ENCODE data around the gene SV2C. TPM values are rescaled to one million over a fixed set of nuclear protein-coding genes. Genes with fewer than 3 reads are reported as not detected.

SV2C gene
- total and polyA plus RNA-seq, 3 donors from 2014 or later = 0.24 to 0.87 (median 0.56) TPM

GRCh38 chr5:76400466-76400865 is 317.3 kb downstream of the SV2C start:
- Histone ChIP-seq H3K4me1 (no peaks in the 10 kb centered on the region), H3K9me3 (no peaks in the 10 kb centered on the region), H3K4me3 (no peak overlapping the region), H3K27me3 (no peaks in the 10 kb centered on the region), H3K36me3 (ENCODE audit: low read depth, missing control alignments) (no peaks in the 10 kb centered on the region), H3K27ac (no peak overlapping the region)
- intact Hi-C loops (cut with DNase I; ENCODE audit: low total_unique reads) = no loop called here
- no peak for DNase-seq
- 86 to 91% methylated on average over 5 of the region's 5 CpGs for WGBS, 2 donors
- TF ChIP-seq POLR2A (IDR thresholded peaks at IDR 0.05) (no peak), CTCF (IDR thresholded peaks at IDR 0.05) (no peak)

- H3K36me3 ChIP-seq (ENCODE audit: low read depth, missing control alignments) = no peaks in the 10 kb centered on the region
- intact Hi-C loops (cut with DNase I; ENCODE audit: low total_unique reads) = no loop called here
- H3K9me3 ChIP-seq = no peaks in the 10 kb centered on the region
- no peaks in the 10 kb centered on the region for H3K27me3 ChIP-seq
- WGBS, 2 donors = 21 to 23% methylated on average over 11 of the region's 11 CpGs
- TF ChIP-seq CTCF (IDR thresholded peaks at IDR 0.05) = no peak
- TF ChIP-seq POLR2A (IDR thresholded peaks at IDR 0.05) = no peak
- H3K4me1 ChIP-seq = no peaks in the 10 kb centered on the region
- DNase-seq = no peak
- H3K4me3 ChIP-seq = peak overlapping the region; percentile 59 to 66
- peak overlapping the region in 1 of 2 donors; percentile 2 for H3K27ac ChIP-seq
Measured at GRCh38 chr5:76401801-76402250, 318.6 kb downstream of the SV2C start.

- WGBS, 2 donors = 2 to 3% methylated on average over 25 of the region's 25 CpGs
- H3K36me3 ChIP-seq (ENCODE audit: low read depth, missing control alignments) = no peaks in the 10 kb centered on the region
- no peak for TF ChIP-seq CTCF (IDR thresholded peaks at IDR 0.05)
- intact Hi-C loops (cut with DNase I; ENCODE audit: low total_unique reads) = no loop called here
- H3K4me1 ChIP-seq = no peaks in the 10 kb centered on the region
- no peaks in the 10 kb centered on the region for H3K27me3 ChIP-seq
- peak overlapping the region; percentile 59 to 66 for H3K4me3 ChIP-seq
- peak overlapping the region in 1 of 2 donors; percentile 2 for H3K27ac ChIP-seq
- peak; percentile 34 for DNase-seq
- H3K9me3 ChIP-seq = no peaks in the 10 kb centered on the region
Measured at GRCh38 chr5:76402251-76402885, 319.2 kb downstream of the SV2C start.

GRCh38 chr5:76402886-76403765 is 319.9 kb downstream of the SV2C start, which contains the start of gene IQGAP2:
TSS of gene IQGAP2 (plus strand) at chr5:76403285. CDS start at chr5:76403546, 261 bp downstream.
- no peaks in the 10 kb centered on the region for H3K4me1 ChIP-seq
- intact Hi-C loops (cut with DNase I; ENCODE audit: low total_unique reads) = no loop called here
- peak; percentile 61 for DNase-seq

More at GRCh38 chr5:76402886-76403765, 319.9 kb downstream of the SV2C start, which contains the start of gene IQGAP2:
- Histone ChIP-seq H3K36me3 (ENCODE audit: low read depth, missing control alignments) (no peaks in the 10 kb centered on the region), H3K27me3 (no peaks in the 10 kb centered on the region), H3K9me3 (no peaks in the 10 kb centered on the region), H3K4me3 (peak within 1 kb of the TSS; percentile 59 to 66), H3K27ac (peak within 1 kb of the TSS in 1 of 2 donors; percentile 65)
- TF ChIP-seq POLR2A (IDR thresholded peaks at IDR 0.05) = no peak
- TF ChIP-seq CTCF (IDR thresholded peaks at IDR 0.05) = peak; percentile 31 to 59 (median 38)
- WGBS, 2 donors = 0 to 2% methylated on average over 22 to 60 of the region's 92 CpGs

Small RNAs within 50 kb of the gene (small RNA-seq; reads per million reads assigned to genes)
- 0 to 0.09 reads per million in 2 donors for gene AC113404.2
- 0 reads per million in 2 donors for gene RNA5SP186

Measured in testis (tissue), 3 donors.